ENCODE results near the gene OR9Q1. TPM values are rescaled to one million over a fixed set of nuclear protein-coding genes. Genes with fewer than 3 reads are reported as not detected.

OR9Q1 gene
- total and polyA plus RNA-seq, 4 donors: not detected

- no peak for TF ChIP-seq REST (IDR thresholded peaks at IDR 0.05)
- TF ChIP-seq FOXA1 (IDR thresholded peaks at IDR 0.05): no peak
- no peak for TF ChIP-seq ZBTB33 (IDR thresholded peaks at IDR 0.05)
- no peak for TF ChIP-seq JUND (IDR thresholded peaks at IDR 0.05)
- TF ChIP-seq HNF4G (IDR thresholded peaks at IDR 0.05): no peak
- no peak for TF ChIP-seq SP1 (IDR thresholded peaks at IDR 0.05)
- no peak for TF ChIP-seq MAX (IDR thresholded peaks at IDR 0.05)
- TF ChIP-seq HNF4A (conservative IDR thresholded peaks at IDR 0.05): no peak
- no peak for TF ChIP-seq CTCF (IDR thresholded peaks at IDR 0.05; ENCODE audit: low read depth, low read length, missing input control)
- TF ChIP-seq FOXA2 (IDR thresholded peaks at IDR 0.05): no peak
- no peak for TF ChIP-seq ATF3 (IDR thresholded peaks at IDR 0.05)
- no peak for TF ChIP-seq GABPA (IDR thresholded peaks at IDR 0.05 in 1 of 2, conservative IDR thresholded peaks at IDR 0.05 in 1 of 2)
- TF ChIP-seq RXRA (IDR thresholded peaks at IDR 0.05): no peak
- no peak for TF ChIP-seq EGR1 (IDR thresholded peaks at IDR 0.05; ENCODE audit: low read depth in 2 of 2)
- TF ChIP-seq YY1 (IDR thresholded peaks at IDR 0.05): no peak
- no peak for TF ChIP-seq TAF1 (conservative IDR thresholded peaks at IDR 0.05)
- no peak for TF ChIP-seq NR2F2 (IDR thresholded peaks at IDR 0.05)
- TF ChIP-seq RAD21 (IDR thresholded peaks at IDR 0.05): no peak
- no peak overlapping the region for H3K4me3 ChIP-seq (ENCODE audit: low read depth in 1 of 3, low read length in 3 of 3)
- H3K36me3 ChIP-seq (ENCODE audit: control insufficient read depth in 4 of 4, insufficient read depth in 3 of 4, low read depth in 1 of 4, low read length in 3 of 4): no peaks in the 10 kb centered on the region
- 79% methylated on average over 6 of the region's 6 CpGs for WGBS
- H3K4me1 ChIP-seq (ENCODE audit: control insufficient read depth in 4 of 4, insufficient read depth in 4 of 4, low read length in 3 of 4): no peaks in the 10 kb centered on the region
- no peak overlapping the region for H3K9ac ChIP-seq (ENCODE audit: low read depth in 1 of 2, low read length in 2 of 2)
- no peak overlapping the region for H3K27ac ChIP-seq (ENCODE audit: low read depth in 1 of 2, low read length in 2 of 2)
- DNase-seq (ENCODE audit: low spot score): no peak
- H3K27me3 ChIP-seq (ENCODE audit: control insufficient read depth in 4 of 4, insufficient read depth in 4 of 4, low read length in 3 of 4): no peaks in the 10 kb centered on the region
- H3K9me3 ChIP-seq (ENCODE audit: control insufficient read depth in 4 of 4, low read length in 3 of 4): no peaks in the 10 kb centered on the region
Observed at GRCh38 chr11:58068655-58069054, 45.0 kb downstream of the OR9Q1 start.
